ENCODE results near the gene BICC1.

Gene BICC1

DNA sequence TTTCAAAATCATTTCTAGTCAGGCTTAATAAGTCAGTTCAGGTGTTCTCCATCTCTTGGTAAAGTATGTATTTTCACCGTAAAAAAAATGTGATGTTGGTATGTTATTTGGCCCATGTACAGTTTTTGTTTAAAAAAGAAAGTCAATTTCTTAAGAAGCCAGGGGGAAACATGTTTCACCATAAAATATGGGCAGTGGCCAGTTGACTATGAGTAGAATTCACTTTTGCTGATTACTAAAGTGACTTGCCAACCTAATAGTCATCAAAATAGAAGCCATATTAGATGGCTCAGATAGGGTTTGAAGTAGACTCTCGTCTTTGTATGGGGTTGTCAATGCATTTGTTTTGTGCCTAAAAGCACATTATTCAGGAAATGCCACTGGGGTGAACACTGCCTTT lies 266.3 kb downstream of the BICC1 start:
- no peak for DNase-seq (ENCODE audit: low read depth)

DNA sequence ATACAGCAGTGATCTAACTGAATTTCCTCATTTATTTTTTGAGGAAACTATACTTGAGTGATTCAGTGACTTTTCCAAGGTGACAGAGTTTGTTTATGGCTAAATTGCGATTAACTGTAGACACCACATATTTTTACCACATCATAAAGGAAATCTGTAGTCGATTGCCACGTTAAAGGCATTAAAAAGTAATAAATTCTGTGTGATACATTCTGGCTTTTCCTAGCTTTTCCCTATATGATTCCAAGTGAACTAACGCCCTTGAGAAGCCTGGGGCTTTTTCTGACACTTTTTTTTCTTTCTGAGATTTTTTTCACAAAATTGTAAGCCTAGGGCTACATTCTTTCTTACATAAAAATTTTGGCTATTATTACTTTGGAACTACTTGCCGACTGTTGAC lies 266.9 kb downstream of the BICC1 start:
- DNase-seq (ENCODE audit: low read depth), result no peak

DNA sequence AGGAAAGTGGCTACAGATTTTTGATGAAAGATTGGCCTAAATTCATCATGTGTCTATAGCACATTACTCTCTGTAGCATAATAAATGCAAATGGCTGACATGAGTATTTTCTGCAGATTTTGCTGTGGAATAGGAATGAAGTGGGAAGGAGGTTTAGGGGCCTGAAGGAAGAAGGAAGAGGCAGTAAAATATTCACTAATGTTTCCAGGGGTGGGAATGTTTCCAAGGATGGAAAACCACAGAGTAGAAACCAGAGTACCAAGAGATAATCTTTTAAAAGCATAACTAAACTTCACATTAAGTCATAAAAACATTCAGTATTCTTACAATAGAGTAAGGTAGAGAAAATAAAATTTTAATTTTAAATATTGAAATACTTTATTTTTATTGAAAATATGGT lies 267.8 kb downstream of the BICC1 start:
- DNase-seq (ENCODE audit: low read depth), result no peak

DNA sequence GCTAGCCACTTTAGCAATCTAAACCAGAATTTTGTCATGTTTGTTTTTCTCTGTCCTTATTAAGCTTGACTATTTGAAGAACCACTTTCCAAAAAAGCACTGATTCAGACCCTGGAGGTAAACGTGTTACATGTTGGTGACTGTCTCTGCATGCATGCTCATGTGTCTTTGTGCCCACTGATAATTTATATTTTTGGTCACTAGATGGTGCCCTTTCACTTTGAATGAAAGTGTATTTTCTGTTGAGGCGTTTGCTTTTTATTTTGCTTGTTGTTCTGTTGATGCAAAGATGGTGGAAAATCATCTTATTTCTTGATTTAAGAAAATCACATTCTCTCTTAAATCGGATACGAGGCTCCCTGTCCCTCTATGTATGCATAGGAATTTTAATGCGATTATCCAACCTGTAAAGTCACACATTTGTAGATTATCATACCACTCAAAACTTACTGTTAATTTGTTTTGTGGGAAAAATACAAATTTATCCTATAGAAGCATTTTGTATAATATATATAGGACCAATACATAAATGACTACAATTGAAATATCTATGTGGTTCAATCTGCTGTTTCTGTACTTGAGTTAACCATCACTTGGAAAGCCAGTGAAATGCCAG lies 269.3 kb downstream of the BICC1 start:
- no peak for DNase-seq (ENCODE audit: low read depth)

DNA sequence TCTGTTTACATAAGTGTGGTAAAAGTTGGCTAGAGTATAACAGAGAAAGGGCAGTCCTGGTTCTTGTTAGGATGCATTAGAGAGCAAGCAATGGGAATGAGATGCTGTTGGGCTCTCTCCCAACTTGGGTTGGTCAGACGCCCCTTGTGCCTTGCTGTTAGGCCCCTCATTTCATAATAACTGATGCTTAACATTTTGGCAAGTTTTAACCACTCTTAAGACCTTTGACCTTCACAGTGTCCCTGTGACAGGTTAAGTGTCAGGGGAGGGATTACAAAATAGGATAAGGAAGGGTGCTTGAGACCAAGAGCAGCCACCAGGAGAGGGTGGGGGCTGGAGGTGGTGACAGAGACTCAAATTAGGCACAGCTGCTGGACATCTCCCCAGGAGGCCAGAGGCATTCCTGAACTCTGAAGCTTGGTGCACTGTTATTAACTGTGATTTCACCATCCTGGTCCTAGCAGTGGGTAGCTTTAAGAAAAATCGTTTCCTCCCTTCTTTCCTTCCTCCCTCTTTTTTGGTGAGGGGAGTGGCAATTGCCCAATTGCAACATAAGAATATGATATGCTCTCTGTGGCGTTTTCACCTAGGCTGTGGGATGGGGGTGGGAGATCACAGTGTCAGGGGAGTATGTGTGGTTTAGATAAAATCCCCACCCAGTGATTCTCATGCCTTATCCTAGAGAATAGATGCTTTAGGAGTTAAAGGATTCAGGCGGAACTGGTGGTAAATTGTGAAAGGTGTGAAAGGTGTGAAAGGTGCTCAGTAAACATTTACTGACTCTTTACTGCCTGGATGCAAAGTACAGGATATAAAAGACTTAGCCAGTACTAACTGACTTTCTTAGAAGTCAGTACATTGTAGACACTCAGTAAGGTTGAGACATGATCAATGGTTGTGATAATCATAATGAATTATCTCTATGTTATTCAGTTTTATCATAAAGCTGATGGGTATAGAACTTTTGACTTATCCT lies 270.5 kb downstream of the BICC1 start:
- no peak for DNase-seq (ENCODE audit: low read depth)

GRCh38 chr10:58784361-58784760 lies 271.7 kb downstream of the BICC1 start:
- DNase-seq (ENCODE audit: low read depth), result no peak

- DNase-seq (ENCODE audit: low read depth), result no peak
These were observed 272.7 kb downstream of the BICC1 start for GRCh38 chr10:58785354-58785753.

DNA sequence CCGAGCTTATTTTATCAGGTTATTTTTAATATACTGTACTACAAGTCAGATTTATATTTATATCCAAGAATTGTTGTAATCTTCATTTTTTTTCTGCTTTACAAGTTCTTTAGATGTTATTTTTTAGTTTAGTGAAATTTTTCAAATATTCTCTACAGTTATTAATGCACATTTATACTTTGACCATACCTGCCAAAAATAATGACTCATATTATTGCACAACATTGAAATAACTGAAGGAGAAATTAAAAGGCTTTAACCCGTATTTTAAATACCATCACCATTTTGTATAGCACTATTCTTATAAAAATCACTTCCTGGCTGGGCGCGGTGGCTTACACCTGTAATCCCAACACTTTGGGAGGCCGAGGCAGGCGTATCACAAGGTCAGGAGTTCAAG lies 278.5 kb downstream of the BICC1 start:
- DNase-seq (ENCODE audit: low read depth), result no peak

DNA sequence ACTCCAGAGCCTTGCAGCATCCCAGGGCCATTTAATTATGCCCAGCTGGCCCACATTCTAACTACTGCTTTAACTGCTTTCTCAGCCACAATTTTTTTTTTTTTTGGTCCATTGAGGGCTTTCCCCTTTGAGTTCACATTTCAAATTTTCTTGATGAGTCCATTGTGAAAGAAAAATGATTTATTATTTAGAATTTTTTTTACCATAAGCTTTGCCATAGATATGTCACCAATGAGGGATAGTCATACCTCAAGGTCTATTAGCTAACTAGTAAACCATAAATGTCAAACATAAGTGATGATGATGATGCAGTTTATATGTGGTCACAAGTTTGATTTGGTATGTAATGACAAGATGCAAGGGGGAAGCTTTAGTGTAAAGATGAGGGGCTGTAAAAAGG lies 282.9 kb downstream of the BICC1 start:
- DNase-seq (ENCODE audit: low read depth), result no peak

DNA sequence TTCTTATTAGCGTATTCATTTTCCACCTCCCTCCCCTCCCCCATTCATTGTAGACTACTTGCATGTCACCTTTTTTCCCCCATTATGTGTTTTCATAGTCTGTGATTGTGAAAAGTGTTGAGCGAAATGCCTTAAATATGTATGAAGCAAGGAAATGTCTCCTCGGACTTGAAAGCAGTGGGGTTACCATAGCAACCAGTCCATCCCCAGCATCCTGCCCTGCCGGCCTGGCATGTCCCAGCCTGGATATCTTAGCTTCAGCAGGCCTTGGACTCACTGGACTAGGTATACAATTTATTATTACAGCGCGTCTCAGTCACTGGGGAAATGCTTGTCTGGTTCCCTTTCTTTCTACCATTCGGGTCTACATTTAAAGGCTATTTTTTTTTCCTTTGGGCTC lies 283.6 kb downstream of the BICC1 start:
- DNase-seq (ENCODE audit: low read depth), result no peak

DNA sequence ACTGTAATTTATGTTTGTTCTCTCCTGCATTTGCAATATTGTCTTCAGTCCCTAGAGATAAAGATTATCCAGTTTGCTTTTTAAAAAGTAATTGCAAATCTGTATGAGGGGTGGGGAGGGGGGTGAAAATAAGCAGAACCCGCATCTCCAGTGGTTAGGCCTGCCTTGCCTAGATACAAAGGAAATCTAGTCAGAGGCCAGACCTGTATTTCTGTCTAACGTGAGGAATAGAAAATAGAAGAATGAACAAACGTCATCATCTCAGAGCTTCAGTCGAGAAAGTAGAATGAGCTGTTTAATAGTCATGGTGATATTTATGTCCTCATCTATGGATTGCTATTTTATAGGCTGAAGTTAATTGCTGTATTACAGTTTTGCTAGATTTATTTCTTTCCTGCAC lies 284.2 kb downstream of the BICC1 start:
- no peak for DNase-seq (ENCODE audit: low read depth)

DNA sequence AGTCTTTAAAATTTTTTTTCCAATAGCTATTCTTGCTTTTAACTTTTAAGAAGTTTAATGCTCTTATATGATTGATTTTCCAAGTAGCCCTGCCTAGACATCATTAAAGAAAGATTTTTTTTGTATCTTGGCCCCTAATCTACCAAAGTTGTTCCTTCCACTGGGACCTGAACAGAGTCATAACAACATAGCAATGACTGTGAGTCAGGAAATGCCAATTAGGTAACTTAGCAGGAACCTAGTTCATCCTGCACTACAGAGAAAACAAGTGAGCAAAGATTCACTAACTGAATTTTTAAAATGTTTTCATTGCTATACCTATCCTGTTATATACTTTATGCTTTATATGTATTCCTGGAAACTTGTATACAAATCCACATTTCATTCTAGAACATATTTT lies 284.7 kb downstream of the BICC1 start:
- DNase-seq (ENCODE audit: low read depth), result no peak

GRCh38 chr10:58802047-58802446 lies 289.4 kb downstream of the BICC1 start:
- DNase-seq (ENCODE audit: low read depth), result no peak

GRCh38 chr10:58806323-58806722 lies 293.7 kb downstream of the BICC1 start:
- no peak for DNase-seq (ENCODE audit: low read depth)

DNA sequence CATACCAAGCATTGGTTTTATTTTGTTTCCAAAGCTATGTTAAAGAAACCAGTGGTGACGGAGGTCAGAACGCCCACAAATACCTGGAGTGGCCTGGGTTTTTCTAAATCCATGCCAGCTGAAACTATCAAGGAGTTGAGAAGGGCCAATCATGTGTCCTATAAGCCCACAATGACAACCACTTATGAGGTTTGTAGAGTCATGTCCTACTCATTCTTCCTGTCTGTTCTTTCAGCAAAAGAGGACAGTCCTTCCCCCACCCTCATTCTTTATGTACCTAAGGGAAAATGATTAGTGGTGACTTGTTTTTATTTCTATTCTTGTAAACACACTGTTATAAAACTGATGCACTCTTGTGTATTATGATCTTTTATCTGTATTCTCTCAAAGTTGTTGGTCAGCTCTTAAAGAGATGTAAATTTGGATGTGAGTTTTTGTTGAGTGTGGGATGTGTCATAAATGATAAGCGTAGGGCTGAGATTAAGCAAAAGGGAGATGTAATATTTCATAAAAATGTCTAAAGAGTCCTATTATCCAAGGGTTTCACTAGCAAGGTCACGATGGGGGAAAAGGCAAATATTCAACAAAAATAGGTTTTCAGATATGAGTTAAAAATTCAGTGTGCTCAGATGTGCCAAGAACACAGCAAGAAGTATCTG lies 294.4 kb downstream of the BICC1 start:
- DNase-seq (ENCODE audit: low read depth), result no peak

DNA sequence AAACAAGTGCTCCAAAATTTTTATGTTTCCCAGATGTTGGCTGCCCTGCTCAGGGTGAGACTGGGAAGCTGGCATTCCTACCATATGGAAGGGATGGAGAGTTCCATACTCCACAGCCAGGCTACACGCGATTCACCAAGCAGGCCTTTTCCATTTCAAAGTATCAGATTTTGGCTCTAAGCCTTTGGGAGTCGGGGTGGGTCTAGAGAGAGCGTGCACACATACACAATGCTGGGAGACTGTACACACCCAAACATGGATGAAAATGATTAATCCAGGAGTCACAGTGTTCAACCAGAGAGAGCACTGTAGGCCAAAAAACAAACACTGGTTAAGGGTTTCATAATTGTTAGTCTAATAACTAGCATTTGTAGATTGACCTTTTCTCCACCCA lies 295.0 kb downstream of the BICC1 start:
- DNase-seq (ENCODE audit: low read depth), result no peak

GRCh38 chr10:58810751-58811150 lies 298.1 kb downstream of the BICC1 start:
- DNase-seq (ENCODE audit: low read depth), result no peak

GRCh38 chr10:58813573-58813972 lies 300.9 kb downstream of the BICC1 start:
- no peak for DNase-seq (ENCODE audit: low read depth)

DNA sequence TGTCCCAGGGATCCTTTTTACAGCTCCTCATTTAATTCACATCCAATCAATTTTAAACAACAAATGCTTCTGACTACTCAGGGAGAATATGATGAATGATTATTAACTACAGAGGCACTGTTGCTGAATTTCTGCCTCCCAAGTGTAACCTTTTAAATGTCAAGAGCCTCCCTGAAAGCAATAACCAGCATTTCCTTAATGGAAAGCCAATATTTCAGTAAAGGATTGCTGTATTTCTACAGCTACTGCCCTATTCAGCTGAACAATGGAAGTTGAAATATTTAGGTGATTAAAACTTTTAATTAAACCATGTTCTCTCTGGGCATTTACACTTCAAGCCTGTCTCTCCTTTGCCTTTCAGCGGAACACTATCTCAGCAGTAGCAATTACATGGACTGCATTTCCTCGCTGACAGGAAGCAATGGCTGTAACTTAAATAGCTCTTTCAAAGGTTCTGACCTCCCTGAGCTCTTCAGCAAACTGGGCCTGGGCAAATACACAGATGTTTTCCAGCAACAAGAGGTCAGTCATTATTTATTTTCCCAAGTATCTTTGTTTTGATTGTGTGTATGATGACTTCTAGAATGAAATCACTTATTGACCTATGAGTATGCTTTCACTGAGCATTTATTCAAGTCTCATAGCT lies 304.7 kb downstream of the BICC1 start:
- DNase-seq (ENCODE audit: low read depth), result no peak

DNA sequence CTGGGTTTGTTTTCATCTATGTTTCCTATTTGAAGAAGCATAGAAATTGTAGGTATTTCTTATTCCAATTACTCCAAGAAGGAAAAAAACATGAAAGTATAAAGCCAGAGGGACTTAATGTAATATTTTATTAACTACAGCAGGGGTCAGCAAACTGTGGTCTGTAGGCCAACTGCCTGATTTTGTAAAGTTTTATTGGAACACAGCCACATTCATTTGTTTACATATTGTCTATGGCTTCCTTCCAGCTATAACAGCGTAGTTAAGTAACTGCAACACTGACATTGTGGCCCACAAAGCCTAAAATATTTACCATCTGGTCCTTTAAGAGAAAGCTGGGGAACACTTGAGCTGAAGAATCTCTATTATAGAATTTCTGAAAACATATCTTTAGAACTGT lies 306.2 kb downstream of the BICC1 start:
- DNase-seq (ENCODE audit: low read depth), result no peak

- DNase-seq (ENCODE audit: low read depth), result no peak
These were observed 307.7 kb downstream of the BICC1 start for GRCh38 chr10:58820386-58820785.
